ENCODE measurements around the gene PPP1R17. TPM values are rescaled to one million over a fixed set of nuclear protein-coding genes. Genes with fewer than 3 reads are reported as not detected.

PPP1R17 gene
- total and polyA plus RNA-seq, 2 experiments from 2014 or later, result 0.52 to 2.4 TPM

DNA sequence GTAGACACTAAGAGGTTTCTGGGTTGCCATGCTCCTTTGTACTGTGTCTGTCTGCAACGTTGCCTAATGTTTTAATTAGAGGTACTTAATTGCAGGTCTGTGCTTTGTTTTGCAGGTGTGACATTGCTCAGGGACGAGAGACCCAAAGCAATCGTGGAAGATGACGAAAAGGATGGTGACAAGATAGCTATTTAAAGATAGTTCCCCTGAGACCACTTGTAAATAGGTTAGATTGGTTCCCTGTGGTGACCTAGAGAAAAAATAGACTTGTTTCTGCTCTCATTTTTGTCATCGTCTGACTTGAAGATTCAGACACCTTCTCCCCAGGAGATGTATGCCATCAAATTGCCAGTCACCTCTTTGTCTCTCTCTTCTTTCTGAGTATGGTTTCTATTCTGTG is 20.1 kb downstream of the PPP1R17 start:
- Histone ChIP-seq H3K36me3 (ENCODE audit: insufficient read depth) (no peaks in the 10 kb centered on the region), H3K4me1 (ENCODE audit: insufficient read depth) (peaks cover 16% of the 10 kb centered on the region), H3K27ac (ENCODE audit: low read depth) (no peak overlapping the region), H4K20me1 (replicated peaks; ENCODE audit: insufficient read depth) (no peaks in the 10 kb centered on the region), H3K27me3 (ENCODE audit: insufficient read depth) (peaks cover 42% of the 10 kb centered on the region), H3K4me3 (no peak overlapping the region), H2AFZ (no peak overlapping the region), H3K4me2 (no peak overlapping the region), H3K79me2 (replicated peaks; ENCODE audit: insufficient read depth) (no peaks in the 10 kb centered on the region), H3K9me2 (ENCODE audit: insufficient read depth) (peaks cover 3% of the 10 kb centered on the region; the same call in 1 of the 2 replicates), H3F3A (replicated peaks; ENCODE audit: low read depth) (no peaks in the 10 kb centered on the region)
- DNase-seq (ENCODE audit: low spot score) (no peak), ATAC-seq (no peak)
- Mint-ChIP-seq H3K4me3 (no peak overlapping the region), H3K36me3 (ENCODE audit: low read depth) (peaks cover 5% of the 10 kb centered on the region; the same call in 2 of the 3 replicates), H3K4me1 (peaks cover 18% of the 10 kb centered on the region; the same call in 2 of the 3 replicates), H3K27ac (no peak overlapping the region), H3K27me3 (ENCODE audit: insufficient read depth, low read depth, poor library complexity) (peaks cover 38% of the 10 kb centered on the region), H3K9me3 (peaks cover under 1% of the 10 kb centered on the region; the same call in 2 of the 3 replicates)
- no peak for TF ChIP-seq JUNB (IDR thresholded peaks at IDR 0.05; ENCODE audit: unreplicated experiment)
- no peak for TF ChIP-seq STAT1 (IDR thresholded peaks at IDR 0.05; ENCODE audit: unreplicated experiment)
- no peak for TF ChIP-seq EZH2phosphoT487 (IDR thresholded peaks at IDR 0.05; ENCODE audit: unreplicated experiment)
- TF ChIP-seq, protein P1, sequence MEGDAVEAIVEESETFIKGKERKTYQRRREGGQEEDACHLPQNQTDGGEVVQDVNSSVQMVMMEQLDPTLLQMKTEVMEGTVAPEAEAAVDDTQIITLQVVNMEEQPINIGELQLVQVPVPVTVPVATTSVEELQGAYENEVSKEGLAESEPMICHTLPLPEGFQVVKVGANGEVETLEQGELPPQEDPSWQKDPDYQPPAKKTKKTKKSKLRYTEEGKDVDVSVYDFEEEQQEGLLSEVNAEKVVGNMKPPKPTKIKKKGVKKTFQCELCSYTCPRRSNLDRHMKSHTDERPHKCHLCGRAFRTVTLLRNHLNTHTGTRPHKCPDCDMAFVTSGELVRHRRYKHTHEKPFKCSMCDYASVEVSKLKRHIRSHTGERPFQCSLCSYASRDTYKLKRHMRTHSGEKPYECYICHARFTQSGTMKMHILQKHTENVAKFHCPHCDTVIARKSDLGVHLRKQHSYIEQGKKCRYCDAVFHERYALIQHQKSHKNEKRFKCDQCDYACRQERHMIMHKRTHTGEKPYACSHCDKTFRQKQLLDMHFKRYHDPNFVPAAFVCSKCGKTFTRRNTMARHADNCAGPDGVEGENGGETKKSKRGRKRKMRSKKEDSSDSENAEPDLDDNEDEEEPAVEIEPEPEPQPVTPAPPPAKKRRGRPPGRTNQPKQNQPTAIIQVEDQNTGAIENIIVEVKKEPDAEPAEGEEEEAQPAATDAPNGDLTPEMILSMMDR (conservative IDR thresholded peaks at IDR 0.05; ENCODE audit: low read depth in 2 of 2), result no peak
- TF ChIP-seq POLR2AphosphoS5 (IDR thresholded peaks at IDR 0.05; ENCODE audit: low read depth), result no peak
- TF ChIP-seq, protein P2, sequence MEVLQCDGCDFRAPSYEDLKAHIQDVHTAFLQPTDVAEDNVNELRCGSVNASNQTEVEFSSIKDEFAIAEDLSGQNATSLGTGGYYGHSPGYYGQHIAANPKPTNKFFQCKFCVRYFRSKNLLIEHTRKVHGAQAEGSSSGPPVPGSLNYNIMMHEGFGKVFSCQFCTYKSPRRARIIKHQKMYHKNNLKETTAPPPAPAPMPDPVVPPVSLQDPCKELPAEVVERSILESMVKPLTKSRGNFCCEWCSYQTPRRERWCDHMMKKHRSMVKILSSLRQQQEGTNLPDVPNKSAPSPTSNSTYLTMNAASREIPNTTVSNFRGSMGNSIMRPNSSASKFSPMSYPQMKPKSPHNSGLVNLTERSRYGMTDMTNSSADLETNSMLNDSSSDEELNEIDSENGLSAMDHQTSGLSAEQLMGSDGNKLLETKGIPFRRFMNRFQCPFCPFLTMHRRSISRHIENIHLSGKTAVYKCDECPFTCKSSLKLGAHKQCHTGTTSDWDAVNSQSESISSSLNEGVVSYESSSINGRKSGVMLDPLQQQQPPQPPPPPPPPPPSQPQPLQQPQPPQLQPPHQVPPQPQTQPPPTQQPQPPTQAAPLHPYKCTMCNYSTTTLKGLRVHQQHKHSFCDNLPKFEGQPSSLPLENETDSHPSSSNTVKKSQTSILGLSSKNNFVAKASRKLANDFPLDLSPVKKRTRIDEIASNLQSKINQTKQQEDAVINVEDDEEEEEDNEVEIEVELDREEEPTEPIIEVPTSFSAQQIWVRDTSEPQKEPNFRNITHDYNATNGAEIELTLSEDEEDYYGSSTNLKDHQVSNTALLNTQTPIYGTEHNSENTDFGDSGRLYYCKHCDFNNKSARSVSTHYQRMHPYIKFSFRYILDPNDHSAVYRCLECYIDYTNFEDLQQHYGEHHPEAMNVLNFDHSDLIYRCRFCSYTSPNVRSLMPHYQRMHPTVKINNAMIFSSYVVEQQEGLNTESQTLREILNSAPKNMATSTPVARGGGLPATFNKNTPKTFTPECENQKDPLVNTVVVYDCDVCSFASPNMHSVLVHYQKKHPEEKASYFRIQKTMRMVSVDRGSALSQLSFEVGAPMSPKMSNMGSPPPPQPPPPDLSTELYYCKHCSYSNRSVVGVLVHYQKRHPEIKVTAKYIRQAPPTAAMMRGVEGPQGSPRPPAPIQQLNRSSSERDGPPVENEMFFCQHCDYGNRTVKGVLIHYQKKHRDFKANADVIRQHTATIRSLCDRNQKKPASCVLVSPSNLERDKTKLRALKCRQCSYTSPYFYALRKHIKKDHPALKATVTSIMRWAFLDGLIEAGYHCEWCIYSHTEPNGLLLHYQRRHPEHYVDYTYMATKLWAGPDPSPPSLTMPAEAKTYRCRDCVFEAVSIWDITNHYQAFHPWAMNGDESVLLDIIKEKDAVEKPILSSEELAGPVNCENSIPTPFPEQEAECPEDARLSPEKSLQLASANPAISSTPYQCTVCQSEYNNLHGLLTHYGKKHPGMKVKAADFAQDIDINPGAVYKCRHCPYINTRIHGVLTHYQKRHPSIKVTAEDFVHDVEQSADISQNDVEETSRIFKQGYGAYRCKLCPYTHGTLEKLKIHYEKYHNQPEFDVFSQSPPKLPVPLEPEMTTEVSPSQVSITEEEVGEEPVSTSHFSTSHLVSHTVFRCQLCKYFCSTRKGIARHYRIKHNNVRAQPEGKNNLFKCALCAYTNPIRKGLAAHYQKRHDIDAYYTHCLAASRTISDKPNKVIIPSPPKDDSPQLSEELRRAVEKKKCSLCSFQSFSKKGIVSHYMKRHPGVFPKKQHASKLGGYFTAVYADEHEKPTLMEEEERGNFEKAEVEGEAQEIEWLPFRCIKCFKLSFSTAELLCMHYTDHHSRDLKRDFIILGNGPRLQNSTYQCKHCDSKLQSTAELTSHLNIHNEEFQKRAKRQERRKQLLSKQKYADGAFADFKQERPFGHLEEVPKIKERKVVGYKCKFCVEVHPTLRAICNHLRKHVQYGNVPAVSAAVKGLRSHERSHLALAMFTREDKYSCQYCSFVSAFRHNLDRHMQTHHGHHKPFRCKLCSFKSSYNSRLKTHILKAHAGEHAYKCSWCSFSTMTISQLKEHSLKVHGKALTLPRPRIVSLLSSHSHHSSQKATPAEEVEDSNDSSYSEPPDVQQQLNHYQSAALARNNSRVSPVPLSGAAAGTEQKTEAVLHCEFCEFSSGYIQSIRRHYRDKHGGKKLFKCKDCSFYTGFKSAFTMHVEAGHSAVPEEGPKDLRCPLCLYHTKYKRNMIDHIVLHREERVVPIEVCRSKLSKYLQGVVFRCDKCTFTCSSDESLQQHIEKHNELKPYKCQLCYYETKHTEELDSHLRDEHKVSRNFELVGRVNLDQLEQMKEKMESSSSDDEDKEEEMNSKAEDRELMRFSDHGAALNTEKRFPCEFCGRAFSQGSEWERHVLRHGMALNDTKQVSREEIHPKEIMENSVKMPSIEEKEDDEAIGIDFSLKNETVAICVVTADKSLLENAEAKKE (CRISPR knock-in tag; IDR thresholded peaks at IDR 0.05), result no peak
- no peak for TF ChIP-seq ZNF114 (CRISPR knock-in tag; IDR thresholded peaks at IDR 0.05)
- no peak for TF ChIP-seq NANOG (IDR thresholded peaks at IDR 0.05; ENCODE audit: borderline replicate concordance)
- no peak for TF ChIP-seq CREB1 (CRISPR knock-in tag; IDR thresholded peaks at IDR 0.05; ENCODE audit: low read depth)
- TF ChIP-seq, protein P3, sequence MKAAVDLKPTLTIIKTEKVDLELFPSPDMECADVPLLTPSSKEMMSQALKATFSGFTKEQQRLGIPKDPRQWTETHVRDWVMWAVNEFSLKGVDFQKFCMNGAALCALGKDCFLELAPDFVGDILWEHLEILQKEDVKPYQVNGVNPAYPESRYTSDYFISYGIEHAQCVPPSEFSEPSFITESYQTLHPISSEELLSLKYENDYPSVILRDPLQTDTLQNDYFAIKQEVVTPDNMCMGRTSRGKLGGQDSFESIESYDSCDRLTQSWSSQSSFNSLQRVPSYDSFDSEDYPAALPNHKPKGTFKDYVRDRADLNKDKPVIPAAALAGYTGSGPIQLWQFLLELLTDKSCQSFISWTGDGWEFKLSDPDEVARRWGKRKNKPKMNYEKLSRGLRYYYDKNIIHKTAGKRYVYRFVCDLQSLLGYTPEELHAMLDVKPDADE (IDR thresholded peaks at IDR 0.05), result no peak
- no peak for TF ChIP-seq ZNF331 (CRISPR knock-in tag; IDR thresholded peaks at IDR 0.05; ENCODE audit: low read depth)
- no peak for TF ChIP-seq EZH2 (IDR thresholded peaks at IDR 0.05; ENCODE audit: low read depth, unreplicated experiment)
- TF ChIP-seq, protein P4, sequence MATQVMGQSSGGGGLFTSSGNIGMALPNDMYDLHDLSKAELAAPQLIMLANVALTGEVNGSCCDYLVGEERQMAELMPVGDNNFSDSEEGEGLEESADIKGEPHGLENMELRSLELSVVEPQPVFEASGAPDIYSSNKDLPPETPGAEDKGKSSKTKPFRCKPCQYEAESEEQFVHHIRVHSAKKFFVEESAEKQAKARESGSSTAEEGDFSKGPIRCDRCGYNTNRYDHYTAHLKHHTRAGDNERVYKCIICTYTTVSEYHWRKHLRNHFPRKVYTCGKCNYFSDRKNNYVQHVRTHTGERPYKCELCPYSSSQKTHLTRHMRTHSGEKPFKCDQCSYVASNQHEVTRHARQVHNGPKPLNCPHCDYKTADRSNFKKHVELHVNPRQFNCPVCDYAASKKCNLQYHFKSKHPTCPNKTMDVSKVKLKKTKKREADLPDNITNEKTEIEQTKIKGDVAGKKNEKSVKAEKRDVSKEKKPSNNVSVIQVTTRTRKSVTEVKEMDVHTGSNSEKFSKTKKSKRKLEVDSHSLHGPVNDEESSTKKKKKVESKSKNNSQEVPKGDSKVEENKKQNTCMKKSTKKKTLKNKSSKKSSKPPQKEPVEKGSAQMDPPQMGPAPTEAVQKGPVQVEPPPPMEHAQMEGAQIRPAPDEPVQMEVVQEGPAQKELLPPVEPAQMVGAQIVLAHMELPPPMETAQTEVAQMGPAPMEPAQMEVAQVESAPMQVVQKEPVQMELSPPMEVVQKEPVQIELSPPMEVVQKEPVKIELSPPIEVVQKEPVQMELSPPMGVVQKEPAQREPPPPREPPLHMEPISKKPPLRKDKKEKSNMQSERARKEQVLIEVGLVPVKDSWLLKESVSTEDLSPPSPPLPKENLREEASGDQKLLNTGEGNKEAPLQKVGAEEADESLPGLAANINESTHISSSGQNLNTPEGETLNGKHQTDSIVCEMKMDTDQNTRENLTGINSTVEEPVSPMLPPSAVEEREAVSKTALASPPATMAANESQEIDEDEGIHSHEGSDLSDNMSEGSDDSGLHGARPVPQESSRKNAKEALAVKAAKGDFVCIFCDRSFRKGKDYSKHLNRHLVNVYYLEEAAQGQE (IDR thresholded peaks at IDR 0.05; ENCODE audit: unreplicated experiment), result no peak
